ENCODE data around the gene ANKIB1.

Gene ANKIB1

DNA sequence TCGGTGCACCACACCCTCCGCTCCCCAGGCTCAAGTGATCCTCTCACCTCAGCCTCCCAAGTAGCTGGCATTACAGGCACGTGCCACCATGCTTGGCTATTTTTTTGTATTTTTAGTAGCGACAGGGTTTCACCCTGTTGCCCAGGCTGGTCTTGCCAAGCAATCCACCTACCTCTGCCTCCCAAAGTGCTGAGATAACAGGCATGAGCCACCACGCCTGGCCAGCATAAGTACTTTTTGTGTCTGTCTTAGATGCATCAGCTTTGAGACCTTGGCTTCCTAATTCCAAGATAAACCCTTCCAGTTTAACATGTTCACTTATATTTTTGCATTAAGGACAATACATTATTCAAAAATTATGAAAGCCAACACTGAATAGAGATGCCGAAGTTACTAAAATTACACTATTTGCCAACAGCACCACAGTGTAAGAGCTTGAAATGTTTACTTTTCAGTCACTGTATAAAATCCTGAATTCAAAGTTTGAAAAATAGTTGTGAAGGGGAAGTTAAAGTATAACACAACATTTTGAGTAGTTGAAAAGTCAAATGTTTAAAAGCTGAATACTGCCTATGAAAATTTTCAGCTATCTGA lies 36.5 kb downstream of the ANKIB1 start:
- no peak overlapping the region for H3K27ac Mint-ChIP-seq
- CTCF ChIA-PET, result interaction anchor here (1.0 kb wide), 1 partner anchor 165 kb away, joined by 4 read pairs; the partner anchor contains the start of gene GATAD1
- peaks cover 24% of the 10 kb centered on the region for H3K36me3 Mint-ChIP-seq
- no peaks in the 10 kb centered on the region for H3K4me1 Mint-ChIP-seq
- no peak overlapping the region for H3K4me3 Mint-ChIP-seq
- H3K27me3 Mint-ChIP-seq, result no peaks in the 10 kb centered on the region
- no peak for DNase-seq
- H3K9me3 Mint-ChIP-seq, result peaks cover 16% of the 10 kb centered on the region

DNA sequence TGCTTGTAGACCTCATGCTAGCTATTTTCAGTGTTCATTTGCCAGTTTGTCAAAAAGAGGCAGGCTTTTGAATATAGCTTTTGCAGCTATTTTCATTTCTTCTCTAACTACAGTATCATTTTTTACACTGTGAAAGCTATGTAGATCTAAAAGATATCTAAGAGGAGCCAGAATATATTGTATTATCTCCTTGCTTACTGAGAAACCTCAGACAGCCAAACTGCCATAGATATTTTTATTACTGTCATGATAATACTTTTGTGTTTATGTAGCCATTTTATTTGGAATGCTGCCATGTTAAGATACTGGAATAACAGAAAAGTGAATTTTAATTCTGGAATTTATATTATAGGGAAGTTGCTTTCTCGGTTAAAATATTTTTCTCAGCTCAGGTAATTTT lies 37.2 kb downstream of the ANKIB1 start:
- Mint-ChIP-seq H3K27me3 (no peaks in the 10 kb centered on the region), H3K4me1 (no peaks in the 10 kb centered on the region), H3K36me3 (peaks cover 25% of the 10 kb centered on the region), H3K4me3 (no peak overlapping the region), H3K9me3 (peaks cover 16% of the 10 kb centered on the region), H3K27ac (no peak overlapping the region)
- CTCF ChIA-PET, result interaction anchor here (1.0 kb wide), 1 partner anchor 165 kb away, joined by 4 read pairs; the partner anchor contains the start of gene GATAD1
- DNase-seq, result no peak

DNA sequence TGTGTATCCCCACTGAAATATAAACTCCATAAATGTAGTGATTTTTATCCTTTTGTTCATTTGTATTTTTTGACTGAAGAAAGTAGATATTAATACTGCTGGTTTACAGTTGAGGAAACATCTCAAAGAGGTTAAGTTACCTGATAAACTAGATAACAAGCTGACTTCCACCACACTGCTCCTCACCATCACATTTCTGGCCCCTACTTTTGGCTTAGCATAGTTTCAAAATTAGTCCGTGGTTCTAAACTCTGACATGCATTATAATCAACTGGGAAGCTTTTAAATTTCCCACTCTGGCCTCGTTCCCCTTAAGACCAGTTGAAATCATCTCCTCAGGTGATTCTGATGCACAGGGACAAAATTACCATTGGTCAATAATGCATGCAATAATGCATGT lies 43.5 kb downstream of the ANKIB1 start:
- no peak for DNase-seq
- no peak overlapping the region for H3K4me3 Mint-ChIP-seq
- no peaks in the 10 kb centered on the region for H3K9me3 Mint-ChIP-seq
- no peak overlapping the region for H3K27ac Mint-ChIP-seq
- H3K27me3 Mint-ChIP-seq, result no peaks in the 10 kb centered on the region
- peaks cover 5% of the 10 kb centered on the region for H3K36me3 Mint-ChIP-seq
- H3K4me1 Mint-ChIP-seq, result peaks cover 3% of the 10 kb centered on the region
- CTCF ChIA-PET, result interaction anchor here (0.6 kb wide), 1 partner anchor 755 kb away, joined by 3 read pairs; no protein-coding TSS in a partner anchor

DNA sequence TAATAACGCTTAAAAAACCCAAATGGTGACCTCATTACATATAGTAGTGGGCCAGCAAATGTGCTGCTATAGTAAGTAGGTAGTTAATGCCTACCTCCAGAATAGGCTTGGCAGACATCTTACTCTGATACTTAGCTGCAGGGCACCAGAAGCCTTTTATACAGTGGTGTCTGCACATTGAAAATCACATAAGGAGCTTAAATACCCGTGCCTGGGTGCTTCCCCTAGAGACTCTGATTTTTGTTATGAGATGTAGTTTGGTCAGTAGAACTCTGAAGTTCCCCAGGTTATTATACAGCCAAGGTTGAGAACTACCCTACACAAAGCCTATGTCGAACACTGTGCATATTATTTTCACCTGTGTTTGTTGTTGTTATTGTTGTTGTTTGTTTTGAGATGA lies 47.2 kb downstream of the ANKIB1 start:
- no peak overlapping the region for H3K4me3 Mint-ChIP-seq
- no peak overlapping the region for H3K27ac Mint-ChIP-seq
- peaks cover 3% of the 10 kb centered on the region for H3K4me1 Mint-ChIP-seq
- CTCF ChIA-PET, result no interaction called here
- no peak for DNase-seq
- no peaks in the 10 kb centered on the region for H3K27me3 Mint-ChIP-seq
- H3K9me3 Mint-ChIP-seq, result no peaks in the 10 kb centered on the region
- H3K36me3 Mint-ChIP-seq, result peaks cover 2% of the 10 kb centered on the region

DNA sequence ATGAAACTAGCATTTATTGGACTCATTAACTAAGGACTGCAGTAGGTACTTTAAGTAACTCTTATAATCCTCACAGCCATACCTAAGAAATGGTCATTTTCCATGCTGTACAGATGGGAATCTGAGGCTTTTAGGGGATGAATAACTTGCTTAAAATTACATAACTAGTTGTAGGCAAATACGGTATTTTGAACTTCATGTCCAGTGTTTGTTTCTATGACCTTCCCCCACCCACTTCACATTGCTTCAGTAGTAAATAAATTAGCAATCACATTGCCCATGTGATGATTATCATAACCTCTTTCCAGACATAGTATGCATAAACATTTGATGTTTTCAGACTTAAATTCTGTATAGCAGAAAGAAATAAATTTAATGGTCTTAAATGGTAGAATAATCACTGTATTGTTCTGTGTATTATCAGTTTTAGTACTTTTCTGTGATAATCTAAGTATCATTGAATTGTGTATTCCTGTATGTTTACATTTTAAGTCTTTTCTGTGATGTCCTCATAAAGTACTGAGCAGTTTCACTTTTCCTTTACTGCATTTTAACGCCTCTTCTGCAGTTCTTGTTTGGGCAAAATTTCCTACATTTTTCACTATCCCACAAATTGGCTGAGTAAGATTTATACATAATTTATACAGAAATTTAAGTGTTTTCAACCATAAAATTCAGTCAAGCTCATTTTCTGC lies 48.3 kb downstream of the ANKIB1 start:
- no peaks in the 10 kb centered on the region for H3K9me3 Mint-ChIP-seq
- H3K27me3 Mint-ChIP-seq, result no peaks in the 10 kb centered on the region
- H3K4me3 Mint-ChIP-seq, result no peak overlapping the region

DNA sequence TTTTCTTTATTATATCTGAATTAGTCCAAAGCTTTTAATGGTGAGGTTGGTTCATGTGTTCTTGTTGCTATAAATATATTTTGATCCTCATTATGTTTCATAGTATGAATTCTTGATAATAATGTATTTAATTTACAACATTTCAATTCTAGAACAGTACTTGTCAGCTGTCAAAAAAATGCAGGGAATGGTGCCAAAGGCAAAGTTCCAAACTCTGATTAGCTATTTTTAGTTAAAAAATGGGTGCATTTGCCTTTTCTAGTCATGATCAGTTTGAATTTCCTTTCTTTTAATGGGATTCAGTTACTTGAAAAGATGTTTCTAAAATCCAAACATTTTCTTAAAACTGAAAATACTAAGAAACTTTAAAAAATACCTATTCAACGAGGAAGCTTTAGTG lies 49.6 kb downstream of the ANKIB1 start:
- H3K4me3 Mint-ChIP-seq, result no peak overlapping the region
- CTCF ChIA-PET, result no interaction called here

More for the DNA sequence above, 48.3 kb downstream of the ANKIB1 start:
- CTCF ChIA-PET, result no interaction called here
- DNase-seq, result no peak
- Mint-ChIP-seq H3K4me1 (peaks cover 3% of the 10 kb centered on the region), H3K36me3 (peaks cover 2% of the 10 kb centered on the region), H3K27ac (no peak overlapping the region)

DNA sequence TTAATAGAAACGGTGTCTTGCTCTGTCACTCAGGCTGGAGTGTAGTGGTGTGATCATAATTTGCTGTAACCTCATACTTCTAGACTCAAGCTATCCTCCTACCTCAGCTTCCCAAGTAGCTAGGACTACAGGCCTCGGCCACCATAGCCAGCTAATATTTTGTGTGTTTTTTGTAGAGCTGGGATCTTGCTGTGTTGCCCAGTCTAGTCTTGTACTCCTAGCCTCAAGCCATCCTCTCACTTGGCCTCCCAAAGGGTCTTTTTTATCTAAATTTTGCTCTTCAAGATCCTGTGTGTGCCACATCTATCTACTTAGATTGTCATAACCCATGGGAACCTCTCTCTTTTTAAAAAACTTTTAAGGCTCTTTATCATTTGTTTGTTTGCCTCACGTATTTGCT lies 50.5 kb downstream of the ANKIB1 start:
- Mint-ChIP-seq H3K4me1 (peaks cover 3% of the 10 kb centered on the region), H3K27me3 (no peaks in the 10 kb centered on the region), H3K36me3 (peaks cover 10% of the 10 kb centered on the region), H3K9me3 (no peaks in the 10 kb centered on the region), H3K4me3 (no peak overlapping the region), H3K27ac (no peak overlapping the region)
- CTCF ChIA-PET, result no interaction called here
- no peak for DNase-seq

More for the DNA sequence above, 49.6 kb downstream of the ANKIB1 start:
- Mint-ChIP-seq H3K9me3 (no peaks in the 10 kb centered on the region), H3K36me3 (peaks cover 4% of the 10 kb centered on the region), H3K4me1 (peaks cover 3% of the 10 kb centered on the region), H3K27me3 (no peaks in the 10 kb centered on the region), H3K27ac (no peak overlapping the region)
- DNase-seq, result no peak

DNA sequence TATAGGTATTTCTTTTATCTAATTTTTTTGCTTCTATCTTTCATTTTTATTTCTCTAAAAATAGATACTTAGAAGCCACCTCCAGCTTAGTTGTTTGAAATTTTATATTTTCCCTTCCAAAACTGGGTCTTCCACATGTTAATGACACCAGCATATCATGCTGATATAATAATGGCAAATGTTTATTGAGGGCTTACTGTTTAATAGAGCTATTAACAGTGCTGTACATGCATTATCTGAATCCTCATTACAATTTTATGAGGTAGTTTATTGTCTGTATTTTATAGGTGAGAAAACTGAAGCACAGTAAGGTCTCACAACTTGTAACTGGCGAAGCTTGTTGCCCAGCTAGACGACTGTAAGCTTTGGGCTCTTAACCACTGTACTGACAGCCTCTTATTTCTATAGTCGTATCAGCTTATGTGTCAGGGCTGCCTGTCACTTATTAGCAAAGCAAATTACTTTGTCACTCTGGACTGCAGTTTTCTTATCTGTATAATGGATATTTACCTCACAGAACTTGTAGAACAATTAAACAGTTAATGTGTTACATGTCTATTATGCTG lies 51.2 kb downstream of the ANKIB1 start:
- Mint-ChIP-seq H3K9me3 (no peaks in the 10 kb centered on the region), H3K36me3 (peaks cover 11% of the 10 kb centered on the region), H3K27me3 (no peaks in the 10 kb centered on the region), H3K4me3 (no peak overlapping the region), H3K4me1 (peaks cover 3% of the 10 kb centered on the region), H3K27ac (no peak overlapping the region)
- CTCF ChIA-PET, result interaction anchor here (0.8 kb wide), 1 partner anchor 127 kb away, joined by 3 read pairs; no protein-coding TSS in a partner anchor
- no peak for DNase-seq

DNA sequence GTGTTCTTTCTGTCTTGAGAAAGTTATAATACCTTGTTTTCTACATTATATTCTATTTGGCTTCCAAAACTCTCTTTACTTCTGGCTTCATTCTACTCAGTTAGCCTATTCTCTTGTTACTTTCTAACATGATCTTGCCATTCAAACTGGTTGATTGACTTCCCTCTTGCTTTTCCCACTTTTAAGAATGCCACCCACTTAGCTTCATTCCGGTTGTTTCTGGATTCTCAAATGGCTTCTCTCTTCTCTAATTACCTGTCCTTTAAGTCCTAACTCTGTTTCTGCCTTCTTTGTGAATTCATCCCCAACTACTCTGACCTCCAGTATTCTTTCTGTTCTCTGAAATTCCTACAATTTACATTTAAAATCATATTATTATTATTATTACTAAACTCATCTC lies 52.0 kb downstream of the ANKIB1 start:
- no peak for DNase-seq
- H3K27ac Mint-ChIP-seq, result no peak overlapping the region
- peaks cover 11% of the 10 kb centered on the region for H3K36me3 Mint-ChIP-seq
- peaks cover 3% of the 10 kb centered on the region for H3K4me1 Mint-ChIP-seq
- CTCF ChIA-PET, result interaction anchor here (0.8 kb wide), 1 partner anchor 126 kb away, joined by 3 read pairs; no protein-coding TSS in a partner anchor
- H3K9me3 Mint-ChIP-seq, result no peaks in the 10 kb centered on the region
- no peak overlapping the region for H3K4me3 Mint-ChIP-seq
- no peaks in the 10 kb centered on the region for H3K27me3 Mint-ChIP-seq

DNA sequence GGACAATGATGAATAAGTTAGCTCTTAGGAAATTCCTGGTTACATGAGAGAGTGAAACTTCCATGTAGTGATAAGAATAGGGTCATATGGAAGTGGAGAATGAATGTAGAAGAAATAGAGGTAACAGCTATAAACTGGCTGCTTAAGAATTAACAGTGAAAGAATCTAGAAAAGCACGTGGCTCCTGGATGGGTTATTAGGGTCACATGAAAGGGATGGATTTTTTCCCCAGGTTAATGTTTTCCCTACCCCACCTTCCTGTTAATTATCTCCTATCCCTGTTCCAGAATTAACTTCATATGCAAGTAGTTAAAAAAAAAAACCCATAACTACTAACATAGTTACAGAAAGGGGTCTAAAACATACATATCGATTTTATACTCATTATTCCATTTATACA lies 58.0 kb downstream of the ANKIB1 start:
- Mint-ChIP-seq H3K36me3 (peaks cover 14% of the 10 kb centered on the region), H3K4me3 (no peak overlapping the region), H3K27me3 (no peaks in the 10 kb centered on the region), H3K4me1 (no peaks in the 10 kb centered on the region), H3K27ac (no peak overlapping the region), H3K9me3 (no peaks in the 10 kb centered on the region)
- DNase-seq, result no peak
- CTCF ChIA-PET, result no interaction called here

DNA sequence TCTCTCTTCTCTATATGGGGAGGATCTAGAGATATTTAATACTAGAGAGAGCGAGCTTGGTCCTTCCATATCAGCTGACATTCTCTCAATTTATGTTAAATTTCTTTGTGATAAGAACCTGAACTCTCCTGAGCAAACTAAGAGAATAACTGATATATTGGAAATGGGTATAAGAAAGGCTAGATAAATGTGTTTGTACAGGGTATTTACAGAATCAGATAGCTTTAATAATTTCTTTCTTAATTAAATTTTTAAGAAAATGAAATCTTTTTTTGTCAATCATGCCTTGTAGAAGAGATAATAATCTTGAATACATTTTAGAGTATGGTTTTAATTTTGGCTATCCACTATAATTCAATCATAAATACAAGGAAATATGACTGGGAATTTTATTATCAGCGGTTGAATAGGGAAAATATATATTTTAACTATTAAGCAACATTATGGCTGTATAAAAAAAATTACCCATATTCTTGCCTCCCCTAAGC lies 58.7 kb downstream of the ANKIB1 start:
- H3K9me3 Mint-ChIP-seq, result no peaks in the 10 kb centered on the region
- peaks cover 15% of the 10 kb centered on the region for H3K36me3 Mint-ChIP-seq
- H3K27ac Mint-ChIP-seq, result no peak overlapping the region
- H3K4me3 Mint-ChIP-seq, result no peak overlapping the region
- no peaks in the 10 kb centered on the region for H3K27me3 Mint-ChIP-seq
- no peaks in the 10 kb centered on the region for H3K4me1 Mint-ChIP-seq
- DNase-seq, result no peak
- CTCF ChIA-PET, result no interaction called here

DNA sequence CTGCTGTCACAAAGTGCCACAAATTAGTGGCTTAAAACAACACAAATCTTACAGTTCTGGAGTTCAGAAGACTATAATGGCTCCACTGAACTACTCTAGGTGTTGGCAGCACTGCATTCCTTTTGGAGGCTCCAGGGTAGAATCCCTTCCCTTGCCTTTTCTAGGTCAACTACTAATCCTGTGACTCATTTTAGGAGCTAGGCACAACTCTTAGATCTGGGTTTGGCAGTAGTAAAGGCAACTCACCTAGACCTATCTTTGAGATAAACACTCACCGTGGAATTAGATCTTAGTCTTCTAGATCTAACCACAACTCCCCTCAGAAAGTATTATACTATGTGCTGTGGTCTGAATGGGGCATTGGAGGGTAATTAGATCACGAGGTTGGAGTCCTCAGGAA lies 60.4 kb downstream of the ANKIB1 start:
- Mint-ChIP-seq H3K36me3 (peaks cover 10% of the 10 kb centered on the region), H3K4me3 (no peak overlapping the region), H3K27me3 (no peaks in the 10 kb centered on the region), H3K9me3 (no peaks in the 10 kb centered on the region), H3K27ac (no peak overlapping the region), H3K4me1 (no peaks in the 10 kb centered on the region)
- no peak for DNase-seq
- CTCF ChIA-PET, result no interaction called here

DNA sequence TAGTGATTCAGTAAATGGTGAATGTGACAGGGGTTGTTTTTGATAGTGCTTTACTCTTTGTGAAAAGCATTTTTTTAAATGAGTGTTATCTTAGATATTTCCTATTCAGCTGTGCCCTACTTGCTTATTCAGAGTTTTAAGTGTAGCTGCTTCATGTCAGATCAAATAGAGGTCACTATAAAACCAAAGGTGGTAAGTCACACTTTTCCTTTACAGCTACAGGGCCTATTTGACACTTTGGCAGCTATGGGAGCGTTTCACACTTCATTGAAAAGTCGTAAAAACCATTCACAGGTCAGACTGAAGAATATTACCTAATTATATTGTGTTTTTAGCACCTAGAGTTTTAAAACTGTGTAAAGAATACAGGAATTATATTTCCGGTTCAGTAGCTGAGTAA lies 67.3 kb downstream of the ANKIB1 start:
- CTCF ChIA-PET, result no interaction called here
- no peak for DNase-seq
- no peak overlapping the region for H3K27ac Mint-ChIP-seq
- H3K9me3 Mint-ChIP-seq, result no peaks in the 10 kb centered on the region
- no peak overlapping the region for H3K4me3 Mint-ChIP-seq
- H3K36me3 Mint-ChIP-seq, result peaks cover 11% of the 10 kb centered on the region
- H3K27me3 Mint-ChIP-seq, result no peaks in the 10 kb centered on the region
- no peaks in the 10 kb centered on the region for H3K4me1 Mint-ChIP-seq

DNA sequence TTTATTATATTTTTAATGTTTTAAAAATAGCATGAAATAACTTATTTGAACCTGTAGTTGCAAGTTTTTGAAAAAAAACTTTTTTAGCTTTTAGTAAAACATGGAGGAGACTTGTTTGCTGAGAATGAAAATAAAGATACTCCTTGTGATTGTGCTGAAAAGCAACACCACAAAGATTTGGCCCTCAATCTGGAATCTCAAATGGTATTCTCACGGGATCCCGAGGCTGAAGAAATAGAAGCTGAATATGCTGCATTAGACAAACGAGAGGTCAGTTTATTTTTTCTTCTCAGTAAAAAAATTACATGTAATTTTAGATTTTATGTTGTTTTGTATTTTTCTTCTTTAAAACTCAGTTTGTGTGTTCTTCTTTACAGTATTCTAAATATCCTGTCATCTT lies 73.5 kb downstream of the ANKIB1 start:
- Mint-ChIP-seq H3K36me3 (peaks cover 14% of the 10 kb centered on the region), H3K27ac (no peak overlapping the region), H3K9me3 (no peaks in the 10 kb centered on the region), H3K27me3 (no peaks in the 10 kb centered on the region), H3K4me1 (no peaks in the 10 kb centered on the region), H3K4me3 (no peak overlapping the region)
- DNase-seq, result no peak
- CTCF ChIA-PET, result no interaction called here

DNA sequence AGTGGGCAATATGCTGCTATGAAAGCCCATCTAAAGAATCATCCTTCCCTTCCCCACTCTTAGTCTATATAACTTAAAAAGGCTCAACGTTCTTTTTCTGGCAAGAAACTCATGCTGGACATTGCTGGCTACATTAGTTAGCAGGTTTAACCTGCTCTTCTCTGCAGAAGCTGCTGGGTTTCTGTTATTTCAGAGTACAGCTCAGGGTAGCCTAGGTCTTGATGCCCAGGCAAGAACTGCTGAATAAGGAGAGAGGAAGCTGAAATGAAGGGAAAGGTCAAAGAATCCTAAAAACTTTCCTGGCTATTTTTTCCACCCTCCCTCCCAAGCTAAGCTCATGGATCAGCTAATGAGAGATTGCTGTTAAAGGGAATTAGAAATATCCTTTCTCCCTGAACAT lies 79.4 kb downstream of the ANKIB1 start:
- Mint-ChIP-seq H3K27ac (no peak overlapping the region), H3K27me3 (no peaks in the 10 kb centered on the region), H3K9me3 (no peaks in the 10 kb centered on the region), H3K36me3 (peaks cover 21% of the 10 kb centered on the region), H3K4me1 (peaks cover 8% of the 10 kb centered on the region), H3K4me3 (no peak overlapping the region)
- CTCF ChIA-PET, result no interaction called here
- no peak for DNase-seq
